ENCODE results near the gene PKM. TPM values are rescaled to one million over a fixed set of nuclear protein-coding genes. Genes with fewer than 3 reads are reported as not detected.

The PKM gene
- total and polyA plus RNA-seq, 2 donors from 2014 or later = 799 to 1,124 TPM

GRCh38 chr15:72153269-72154000 lies 77.6 kb downstream of the PKM start:
- Histone ChIP-seq H3K4me1 (ENCODE audit: control insufficient read depth in 2 of 3, insufficient read depth in 2 of 3, low read depth in 1 of 3, low read length in 3 of 3) (peaks cover 2 to 22% (median 17%) of the 10 kb centered on the region in 3 donors), H3K27me3 (ENCODE audit: control insufficient read depth, insufficient read depth, low read length) (no peaks in the 10 kb centered on the region), H3K27ac (ENCODE audit: low read depth in 2 of 2, low read length in 2 of 2) (peak overlapping the region in 1 of 2 donors; percentile 18), H3K36me3 (ENCODE audit: control insufficient read depth in 2 of 3, insufficient read depth in 3 of 3, low read length in 3 of 3) (no peaks in the 10 kb centered on the region), H3K9me3 (ENCODE audit: control insufficient read depth in 2 of 3, insufficient read depth in 1 of 3, low read length in 3 of 3) (no peaks in the 10 kb centered on the region), H3K9ac (ENCODE audit: low read length in 3 of 3) (no peak overlapping the region), H3K4me3 (ENCODE audit: low read length in 3 of 3) (no peak overlapping the region)
- intact Hi-C loops (cut with DNase I) = no loop called here
- DNase-seq (no peak), FAIRE-seq (no peak)
- TF ChIP-seq CTCF (IDR thresholded peaks at IDR 0.05; ENCODE audit: borderline replicate concordance, extremely low read depth, insufficient read depth) = no peak

Other genes starting within 250 kb of the PKM start
- 132 TPM for gene MYO9A, start 113.0 kb downstream of the PKM start, total RNA-seq
- gene MYO9A, start 113.0 kb downstream of the PKM start, polyA plus RNA-seq (ENCODE audit: insufficient read depth, low read depth, low replicate concordance) = 5.5 TPM
- 4.8 TPM for gene SENP8, start 112.8 kb downstream of the PKM start, total RNA-seq
- gene SENP8, start 112.8 kb downstream of the PKM start, polyA plus RNA-seq (ENCODE audit: insufficient read depth, low read depth, low replicate concordance) = 5.6 TPM
- 5.4 TPM for gene GRAMD2A, start 33.4 kb downstream of the PKM start, total RNA-seq
- 2.7 TPM for gene GRAMD2A, start 33.4 kb downstream of the PKM start, polyA plus RNA-seq (ENCODE audit: insufficient read depth, low read depth, low replicate concordance)
- 69.7 TPM for gene PARP6, start 41.4 kb upstream of the PKM start, total RNA-seq
- gene PARP6, start 41.4 kb upstream of the PKM start, polyA plus RNA-seq (ENCODE audit: insufficient read depth, low read depth, low replicate concordance) = 50.4 TPM
- gene CELF6, start 89.0 kb upstream of the PKM start, total RNA-seq = 3.5 TPM
- 3.8 TPM for gene CELF6, start 89.0 kb upstream of the PKM start, polyA plus RNA-seq (ENCODE audit: insufficient read depth, low read depth, low replicate concordance)
- gene HEXA, start 144.8 kb upstream of the PKM start, total RNA-seq = 138 TPM
- gene HEXA, start 144.8 kb upstream of the PKM start, polyA plus RNA-seq (ENCODE audit: insufficient read depth, low read depth, low replicate concordance) = 199 TPM
- gene TMEM202, start 167.1 kb upstream of the PKM start, total RNA-seq = not detected
- not detected for gene TMEM202, start 167.1 kb upstream of the PKM start, polyA plus RNA-seq (ENCODE audit: insufficient read depth, low read depth, low replicate concordance)
- 139 TPM for gene ARIH1, start 243.1 kb upstream of the PKM start, total RNA-seq
- gene ARIH1, start 243.1 kb upstream of the PKM start, polyA plus RNA-seq (ENCODE audit: insufficient read depth, low read depth, low replicate concordance) = 27.4 TPM

Measured in kidney (tissue), 14 donors.